Measurements from ENCODE around the gene SPDYE5.

SPDYE5 gene

DNA sequence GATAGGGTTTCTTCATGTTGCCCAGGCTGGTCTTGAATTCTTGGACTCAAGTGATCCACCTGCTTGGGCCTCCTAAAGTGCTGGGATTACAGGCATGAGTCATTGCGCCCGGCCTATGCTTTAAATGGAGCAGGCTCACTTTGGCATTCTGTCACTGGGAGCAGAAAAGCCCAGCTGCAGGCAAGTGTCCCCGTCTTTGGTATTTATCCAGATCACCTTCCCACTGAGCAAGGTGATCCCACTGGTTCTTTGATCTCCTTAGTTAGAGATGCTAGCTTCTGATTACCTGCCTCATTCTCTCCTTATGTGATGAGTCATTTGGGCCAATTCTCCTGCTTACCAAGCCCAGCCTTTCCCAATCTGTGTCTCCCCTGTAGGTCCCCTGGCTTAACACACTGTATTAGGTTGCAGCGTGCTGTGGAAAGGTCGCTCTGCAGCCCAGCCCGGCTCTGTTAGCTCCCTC, 39.3 kb downstream of the SPDYE5 start:
- TF ChIP-seq, protein P1, sequence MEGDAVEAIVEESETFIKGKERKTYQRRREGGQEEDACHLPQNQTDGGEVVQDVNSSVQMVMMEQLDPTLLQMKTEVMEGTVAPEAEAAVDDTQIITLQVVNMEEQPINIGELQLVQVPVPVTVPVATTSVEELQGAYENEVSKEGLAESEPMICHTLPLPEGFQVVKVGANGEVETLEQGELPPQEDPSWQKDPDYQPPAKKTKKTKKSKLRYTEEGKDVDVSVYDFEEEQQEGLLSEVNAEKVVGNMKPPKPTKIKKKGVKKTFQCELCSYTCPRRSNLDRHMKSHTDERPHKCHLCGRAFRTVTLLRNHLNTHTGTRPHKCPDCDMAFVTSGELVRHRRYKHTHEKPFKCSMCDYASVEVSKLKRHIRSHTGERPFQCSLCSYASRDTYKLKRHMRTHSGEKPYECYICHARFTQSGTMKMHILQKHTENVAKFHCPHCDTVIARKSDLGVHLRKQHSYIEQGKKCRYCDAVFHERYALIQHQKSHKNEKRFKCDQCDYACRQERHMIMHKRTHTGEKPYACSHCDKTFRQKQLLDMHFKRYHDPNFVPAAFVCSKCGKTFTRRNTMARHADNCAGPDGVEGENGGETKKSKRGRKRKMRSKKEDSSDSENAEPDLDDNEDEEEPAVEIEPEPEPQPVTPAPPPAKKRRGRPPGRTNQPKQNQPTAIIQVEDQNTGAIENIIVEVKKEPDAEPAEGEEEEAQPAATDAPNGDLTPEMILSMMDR (IDR thresholded peaks at IDR 0.05) = no peak
- no peak for TF ChIP-seq ZFX (IDR thresholded peaks at IDR 0.05; ENCODE audit: borderline replicate concordance)
- no peak overlapping the region for H3K27ac ChIP-seq

DNA sequence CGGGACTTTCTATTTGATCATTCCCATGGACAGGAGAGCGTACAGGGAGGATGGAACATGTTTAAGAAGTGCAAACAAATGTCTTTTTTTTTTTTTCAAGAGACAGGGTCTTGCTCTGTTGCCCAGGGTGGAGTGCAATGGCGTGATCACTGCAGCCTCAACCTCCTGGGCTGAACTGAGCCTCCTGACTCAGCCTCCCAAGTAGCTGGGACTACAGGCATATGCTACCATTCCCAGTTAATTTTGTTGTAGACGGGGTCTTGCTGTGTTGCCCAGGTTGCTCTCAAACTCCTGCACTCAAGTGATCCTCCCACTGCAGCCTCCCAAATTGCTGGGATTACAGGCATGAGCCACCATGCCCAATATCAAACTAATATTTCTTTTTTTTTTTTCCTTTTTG, 40.5 kb downstream of the SPDYE5 start:
- TF ChIP-seq, protein P1 (IDR thresholded peaks at IDR 0.05) = no peak
- H3K27ac ChIP-seq = no peak overlapping the region

GRCh38 chr7:75533926-75534325, 41.8 kb downstream of the SPDYE5 start:
- H3K27ac ChIP-seq = no peak overlapping the region
- TF ChIP-seq ZFX (IDR thresholded peaks at IDR 0.05; ENCODE audit: borderline replicate concordance) = no peak
- TF ChIP-seq, protein P1 (IDR thresholded peaks at IDR 0.05) = no peak

DNA sequence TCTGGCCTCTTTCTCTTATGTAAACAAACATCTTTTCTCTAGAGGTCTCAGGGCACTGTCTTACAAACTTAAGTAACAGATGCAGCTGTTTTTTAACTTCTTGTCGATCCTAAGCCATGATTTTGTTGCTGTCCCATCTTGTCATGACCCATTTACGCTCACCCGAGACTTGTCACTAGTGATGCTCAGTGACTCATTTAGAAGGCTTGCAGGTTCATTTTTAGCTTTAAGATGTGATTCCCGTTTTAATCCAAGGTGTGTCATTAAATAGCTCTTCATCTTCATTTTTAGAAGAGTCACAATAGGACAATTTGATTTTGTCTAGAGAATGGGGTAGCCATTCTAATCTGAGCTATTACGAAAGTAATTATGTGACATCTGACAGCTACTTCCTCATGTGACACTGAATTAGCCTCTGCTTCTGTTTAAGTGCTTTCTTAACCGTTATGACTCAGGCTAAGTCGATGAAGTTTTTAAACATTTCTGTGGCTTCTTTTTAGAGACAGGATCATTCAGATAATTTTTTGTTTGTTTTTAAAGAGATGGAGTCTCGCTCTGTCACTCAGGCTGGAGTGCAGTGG, 42.7 kb downstream of the SPDYE5 start:
- H3K27ac ChIP-seq = no peak overlapping the region
- TF ChIP-seq ZFX (IDR thresholded peaks at IDR 0.05; ENCODE audit: borderline replicate concordance) = no peak
- TF ChIP-seq, protein P1 (IDR thresholded peaks at IDR 0.05) = no peak

- TF ChIP-seq, protein P1 (IDR thresholded peaks at IDR 0.05) = no peak
- TF ChIP-seq ZFX (IDR thresholded peaks at IDR 0.05; ENCODE audit: borderline replicate concordance) = no peak
Measured at GRCh38 chr7:75536491-75536890, 44.4 kb downstream of the SPDYE5 start.

GRCh38 chr7:75536940-75537538, 44.9 kb downstream of the SPDYE5 start:
- no peak overlapping the region for H3K27ac ChIP-seq
- no peak for TF ChIP-seq ZFX (IDR thresholded peaks at IDR 0.05; ENCODE audit: borderline replicate concordance)
- TF ChIP-seq, protein P1 (IDR thresholded peaks at IDR 0.05) = no peak

More at GRCh38 chr7:75536491-75536890, 44.4 kb downstream of the SPDYE5 start:
- H3K27ac ChIP-seq = no peak overlapping the region

DNA sequence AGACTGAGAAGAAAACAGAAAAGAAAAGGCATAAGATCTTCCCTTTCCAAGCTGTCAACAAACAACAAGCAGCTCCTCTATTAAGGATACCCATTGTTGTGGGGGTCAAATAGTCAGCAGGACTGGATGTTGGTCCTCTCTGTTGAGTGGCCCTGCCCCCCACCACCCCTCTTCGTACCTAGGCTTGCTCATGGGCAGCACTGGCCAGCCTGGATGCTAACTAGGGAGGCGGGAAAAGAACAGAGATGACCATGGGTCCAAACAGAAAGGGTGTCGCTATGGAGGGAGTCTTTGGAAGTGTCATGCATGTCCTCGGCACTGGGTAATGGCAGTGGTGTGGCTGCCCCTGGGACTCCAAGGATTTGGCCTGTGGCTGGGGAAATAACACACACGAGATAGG, 45.6 kb downstream of the SPDYE5 start:
- no peak for TF ChIP-seq ZFX (IDR thresholded peaks at IDR 0.05; ENCODE audit: borderline replicate concordance)
- TF ChIP-seq, protein P1 (IDR thresholded peaks at IDR 0.05) = no peak
- no peak overlapping the region for H3K27ac ChIP-seq

Data from 22Rv1 (cell line).